ENCODE measurements around the gene LIMS1.
"Not testable (repeated sequence)": the region's sequence is repeated elsewhere in the genome, so short reads cannot be mapped to it uniquely, and the experiment has no call there.

The LIMS1 gene

GRCh38 chr2:108640731-108641130 lies 106.5 kb downstream of the LIMS1 start:
- DNase-seq (ENCODE audit: low read depth): peak; percentile 32
- H3K4me3 ChIP-seq (ENCODE audit: low read length): no peak overlapping the region
- no peak for TF ChIP-seq CTCF (conservative IDR thresholded peaks at IDR 0.05; ENCODE audit: low read depth, low read length)

- TF ChIP-seq CTCF (conservative IDR thresholded peaks at IDR 0.05; ENCODE audit: low read depth, low read length): no peak
- H3K4me3 ChIP-seq (ENCODE audit: low read length): no peak overlapping the region
- no peak for DNase-seq (ENCODE audit: low read depth)
Observed at GRCh38 chr2:108641756-108642155, 107.5 kb downstream of the LIMS1 start.

- H3K4me3 ChIP-seq (ENCODE audit: low read length): no peak overlapping the region
- no peak for TF ChIP-seq CTCF (conservative IDR thresholded peaks at IDR 0.05; ENCODE audit: low read depth, low read length)
- no peak for DNase-seq (ENCODE audit: low read depth)
Observed at GRCh38 chr2:108643261-108643849, 109.1 kb downstream of the LIMS1 start.

GRCh38 chr2:108643862-108644261 lies 109.6 kb downstream of the LIMS1 start:
- H3K4me3 ChIP-seq (ENCODE audit: low read length); DNase-seq (ENCODE audit: low read depth): not testable (repeated sequence)

- H3K4me3 ChIP-seq (ENCODE audit: low read length); DNase-seq (ENCODE audit: low read depth): not testable (repeated sequence)
Observed at GRCh38 chr2:108644446-108644845, 110.2 kb downstream of the LIMS1 start.

- not testable (repeated sequence) for DNase-seq (ENCODE audit: low read depth); H3K4me3 ChIP-seq (ENCODE audit: low read length)
Observed at GRCh38 chr2:108648796-108649195, 114.5 kb downstream of the LIMS1 start.

- DNase-seq (ENCODE audit: low read depth); H3K4me3 ChIP-seq (ENCODE audit: low read length): not testable (repeated sequence)
Observed at GRCh38 chr2:108650465-108650864, 116.2 kb downstream of the LIMS1 start.

- H3K4me3 ChIP-seq (ENCODE audit: low read length); DNase-seq (ENCODE audit: low read depth): not testable (repeated sequence)
Observed at GRCh38 chr2:108651468-108651867, 117.2 kb downstream of the LIMS1 start.

GRCh38 chr2:108652187-108652931 lies 118.1 kb downstream of the LIMS1 start:
- not testable (repeated sequence) for DNase-seq (ENCODE audit: low read depth); H3K4me3 ChIP-seq (ENCODE audit: low read length)

GRCh38 chr2:108653425-108653824 lies 119.2 kb downstream of the LIMS1 start:
- not testable (repeated sequence) for H3K4me3 ChIP-seq (ENCODE audit: low read length); DNase-seq (ENCODE audit: low read depth)

GRCh38 chr2:108653849-108654248 lies 119.6 kb downstream of the LIMS1 start:
- DNase-seq (ENCODE audit: low read depth); H3K4me3 ChIP-seq (ENCODE audit: low read length): not testable (repeated sequence)

- not testable (repeated sequence) for H3K4me3 ChIP-seq (ENCODE audit: low read length)
- peak; percentile 44 for DNase-seq (ENCODE audit: low read depth)
Observed at GRCh38 chr2:108654521-108655125, 120.4 kb downstream of the LIMS1 start.

- H3K4me3 ChIP-seq (ENCODE audit: low read length); DNase-seq (ENCODE audit: low read depth): not testable (repeated sequence)
Observed at GRCh38 chr2:108655270-108655669, 121.0 kb downstream of the LIMS1 start.

GRCh38 chr2:108656282-108656681 lies 122.0 kb downstream of the LIMS1 start:
- H3K4me3 ChIP-seq (ENCODE audit: low read length); DNase-seq (ENCODE audit: low read depth): not testable (repeated sequence)

- not testable (repeated sequence) for H3K4me3 ChIP-seq (ENCODE audit: low read length); DNase-seq (ENCODE audit: low read depth)
Observed at GRCh38 chr2:108657517-108657916, 123.2 kb downstream of the LIMS1 start.

GRCh38 chr2:108658553-108658952 lies 124.3 kb downstream of the LIMS1 start:
- not testable (repeated sequence) for H3K4me3 ChIP-seq (ENCODE audit: low read length); DNase-seq (ENCODE audit: low read depth)
